Gastroesophageal sphincter (tissue), 4 donors: Measurements from ENCODE around the gene WAPL. TPM values are rescaled to one million over a fixed set of nuclear protein-coding genes. Genes with fewer than 3 reads are reported as not detected.

ENCODE experiments used
- ATAC-seq: fragments of 150-250 bp; one replicate; pipeline ENCODE4 v1.9.1; 2016; ENCODE audit warnings: mild to moderate bottlenecking, moderate library complexity
- H3K27ac ChIP-seq, 4 donors: fragments of 200-600 bp; sonication (generic) in 3 of 4; 1 replicate in 3 of 4; 2 replicates in 1 of 4; pipeline ENCODE4 v1.5.1; 2016 to 2019
- H3K27me3 ChIP-seq: fragments of 200-600 bp; sonication (generic); one replicate; pipeline ENCODE4 v1.5.1; 2019
- H3K36me3 ChIP-seq, 2 donors: fragments of 200-600 bp; sonication (generic); one replicate each; pipeline ENCODE4 v1.5.1; 2019; ENCODE audit warnings: control low read depth in 1 of 2
- H3K4me1 ChIP-seq, 3 donors: fragments of 200-600 bp; sonication (generic); 1 replicate in 2 of 3; 2 replicates in 1 of 3; pipeline ENCODE4 v1.5.1; 2016 to 2019; ENCODE audit warnings: control low read depth in 2 of 3
- H3K4me3 ChIP-seq, 2 donors: fragments of 200-600 bp; sonication (generic); one replicate each; pipeline ENCODE4 v1.5.1; 2019; ENCODE audit warnings: mild to moderate bottlenecking in 1 of 2, moderate library complexity in 1 of 2
- H3K9me3 ChIP-seq, 3 donors: fragments of 200-600 bp; sonication (generic); one replicate each; pipeline ENCODE4 v1.5.1; 2017 to 2019; ENCODE audit warnings: control low read depth in 2 of 3
- CTCF ChIP-seq, 4 experiments: fragments of 200-600 bp in 2 of 4; fragments of 450-650 bp in 2 of 4; sonication (generic) in 1 of 4; IDR thresholded peaks; one replicate each; pipeline ENCODE4 v1.5.1; 2017 to 2019; ENCODE audit warnings: antibody characterized with exemption in 4 of 4, mild to moderate bottlenecking in 2 of 4, moderate library complexity in 2 of 4
- EP300 ChIP-seq: sonication (generic); formaldehyde crosslinking; IDR thresholded peaks from one replicate; pipeline ENCODE4 v1.6.1; 2017; ENCODE audit warnings: antibody characterized with exemption, mild to moderate bottlenecking
- POLR2A ChIP-seq, 2 donors: fragments of 450-650 bp; IDR thresholded peaks; one replicate each; pipeline ENCODE4 v1.6.1; 2017; ENCODE audit warnings: antibody characterized with exemption in 2 of 2, mild to moderate bottlenecking in 2 of 2, moderate library complexity in 1 of 2
- POLR2AphosphoS5 ChIP-seq: sonication (generic); formaldehyde crosslinking; IDR thresholded peaks from one replicate; pipeline ENCODE4 v1.6.1; 2017; ENCODE audit warnings: antibody characterized with exemption
- WGBS, 2 donors: methylation state at CpG; one replicate each; pipeline ENCODE4 v1.1.5; 2018; ENCODE audit warnings: low coverage in 1 of 2; 5-methylcytosine and 5-hydroxymethylcytosine counted together
- total RNA-seq, 4 donors: library from RNA; depleted of rRNA; stranded (reverse); fragments of >200 nt; gene quantifications; one replicate each; pipeline ENCODE4 v1.1.0, GENCODE V29; 2016

Gene WAPL
- total RNA-seq, 4 donors from 2014 or later = 35.6 to 55.1 (median 40.6) TPM

GRCh38 chr10:86511027-86511865, 10.3 kb downstream of the WAPL start:
- H3K9me3 ChIP-seq = no peaks in the 10 kb centered on the region
- H3K27ac ChIP-seq = no peak overlapping the region
- no peak overlapping the region for H3K4me3 ChIP-seq
- H3K27me3 ChIP-seq = no peaks in the 10 kb centered on the region
- WGBS, 2 donors = 94 to 95% methylated on average over 3 to 4 of the region's 5 CpGs
- H3K36me3 ChIP-seq = peaks cover 0 to 17% of the 10 kb centered on the region in 2 donors
- no peak for ATAC-seq
- TF ChIP-seq EP300 (no peak), POLR2A (IDR thresholded peaks at IDR 0.05) (no peak), CTCF (IDR thresholded peaks at IDR 0.05) (no peak), POLR2AphosphoS5 (no peak)
- H3K4me1 ChIP-seq = peaks cover 7 to 77% (median 10%) of the 10 kb centered on the region in 3 donors

GRCh38 chr10:86509145-86509544, 12.4 kb downstream of the WAPL start:
- no peak for TF ChIP-seq POLR2AphosphoS5
- H3K27me3 ChIP-seq = no peaks in the 10 kb centered on the region
- 88 to 100% methylated on average over 2 to 3 of the region's 3 CpGs for WGBS, 2 donors

GRCh38 chr10:86508217-86508616, 13.4 kb downstream of the WAPL start:
- Histone ChIP-seq H3K27ac (no peak overlapping the region), H3K4me1 (peaks cover 2 to 62% (median 7%) of the 10 kb centered on the region in 3 donors), H3K4me3 (no peak overlapping the region), H3K27me3 (no peaks in the 10 kb centered on the region), H3K36me3 (peaks cover 0 to 4% of the 10 kb centered on the region in 2 donors), H3K9me3 (no peaks in the 10 kb centered on the region)
- TF ChIP-seq EP300 (no peak), POLR2AphosphoS5 (no peak), POLR2A (IDR thresholded peaks at IDR 0.05) (no peak), CTCF (IDR thresholded peaks at IDR 0.05) (no peak)
- ATAC-seq = no peak
- WGBS, 2 donors = 87 to 92% methylated on average over 6 of the region's 6 CpGs

More at GRCh38 chr10:86509145-86509544, 12.4 kb downstream of the WAPL start:
- H3K27ac ChIP-seq = no peak overlapping the region
- no peaks in the 10 kb centered on the region for H3K9me3 ChIP-seq
- H3K4me3 ChIP-seq = no peak overlapping the region
- H3K4me1 ChIP-seq = peaks cover 2 to 72% (median 10%) of the 10 kb centered on the region in 3 donors
- no peak for ATAC-seq
- no peaks in the 10 kb centered on the region for H3K36me3 ChIP-seq

GRCh38 chr10:86506499-86506898, 15.1 kb downstream of the WAPL start:
- ATAC-seq = no peak

GRCh38 chr10:86506062-86506461, 15.5 kb downstream of the WAPL start:
- Histone ChIP-seq H3K4me1 (peaks cover 0 to 49% (median 0%) of the 10 kb centered on the region in 3 donors), H3K27me3 (no peaks in the 10 kb centered on the region), H3K36me3 (peaks cover 0 to 12% of the 10 kb centered on the region in 2 donors), H3K27ac (no peak overlapping the region), H3K4me3 (no peak overlapping the region), H3K9me3 (no peaks in the 10 kb centered on the region)
- no peak for ATAC-seq
- 84 to 100% methylated on average over 2 of the region's 2 CpGs for WGBS, 2 donors
- TF ChIP-seq POLR2A (IDR thresholded peaks at IDR 0.05) (no peak), POLR2AphosphoS5 (no peak)

More at GRCh38 chr10:86506499-86506898, 15.1 kb downstream of the WAPL start:
- Histone ChIP-seq H3K4me1 (peaks cover 0 to 49% (median 0%) of the 10 kb centered on the region in 3 donors), H3K9me3 (no peaks in the 10 kb centered on the region), H3K36me3 (peaks cover 0 to 12% of the 10 kb centered on the region in 2 donors), H3K27ac (no peak overlapping the region), H3K4me3 (no peak overlapping the region), H3K27me3 (no peaks in the 10 kb centered on the region)
- WGBS, 2 donors = 50 to 52% methylated on average over 2 to 3 of the region's 4 CpGs
- TF ChIP-seq CTCF (IDR thresholded peaks at IDR 0.05) = no peak

- WGBS, 2 donors = 76 to 96% methylated on average over 5 to 9 of the region's 10 CpGs
- Histone ChIP-seq H3K36me3 (peaks cover 0 to 23% of the 10 kb centered on the region in 2 donors), H3K9me3 (no peaks in the 10 kb centered on the region), H3K4me3 (no peak overlapping the region), H3K4me1 (peaks cover 0 to 53% (median 0%) of the 10 kb centered on the region in 3 donors), H3K27me3 (no peaks in the 10 kb centered on the region), H3K27ac (no peak overlapping the region)
- no peak for ATAC-seq
- no peak for TF ChIP-seq CTCF (IDR thresholded peaks at IDR 0.05)
- no peak for TF ChIP-seq POLR2A (IDR thresholded peaks at IDR 0.05)
- TF ChIP-seq EP300 = no peak
- no peak for TF ChIP-seq POLR2AphosphoS5
Observed at GRCh38 chr10:86504510-86504909, 17.1 kb downstream of the WAPL start.
